Measurements from ENCODE around the gene EPHB1.
"Not testable (repeated sequence)": the region's sequence is repeated elsewhere in the genome, so short reads cannot be mapped to it uniquely, and the experiment has no call there.

EPHB1 gene

GRCh38 chr3:134965865-134966481 is 170.9 kb downstream of the EPHB1 start:
- no peak overlapping the region for H3K9ac ChIP-seq (ENCODE audit: low read length)
- H3K9me3 ChIP-seq (ENCODE audit: control insufficient read depth, low read length) = no peaks in the 10 kb centered on the region
- H3K36me3 ChIP-seq (ENCODE audit: control insufficient read depth, insufficient read depth, low read length, severe bottlenecking) = no peaks in the 10 kb centered on the region
- H3K4me1 ChIP-seq (ENCODE audit: control insufficient read depth, insufficient read depth, low read length) = no peaks in the 10 kb centered on the region
- no peaks in the 10 kb centered on the region for H3K27me3 ChIP-seq (replicated peaks; ENCODE audit: control insufficient read depth, insufficient read depth, low read length)
- H3K4me3 ChIP-seq (ENCODE audit: low read length) = no peak overlapping the region
- no peak for DNase-seq (ENCODE audit: low read depth)

- H3K27me3 ChIP-seq (replicated peaks; ENCODE audit: control insufficient read depth, insufficient read depth, low read length) = no peaks in the 10 kb centered on the region
- no peak for DNase-seq (ENCODE audit: low read depth)
- no peaks in the 10 kb centered on the region for H3K9me3 ChIP-seq (ENCODE audit: control insufficient read depth, low read length)
- no peak overlapping the region for H3K4me3 ChIP-seq (ENCODE audit: low read length)
- no peaks in the 10 kb centered on the region for H3K36me3 ChIP-seq (ENCODE audit: control insufficient read depth, insufficient read depth, low read length, severe bottlenecking)
- H3K9ac ChIP-seq (ENCODE audit: low read length) = no peak overlapping the region
- no peaks in the 10 kb centered on the region for H3K4me1 ChIP-seq (ENCODE audit: control insufficient read depth, insufficient read depth, low read length)
Observed at GRCh38 chr3:134970895-134971294, 175.8 kb downstream of the EPHB1 start.

- no peak overlapping the region for H3K9ac ChIP-seq (ENCODE audit: low read length)
- no peak for DNase-seq (ENCODE audit: low read depth)
- no peaks in the 10 kb centered on the region for H3K4me1 ChIP-seq (ENCODE audit: control insufficient read depth, insufficient read depth, low read length)
- H3K4me3 ChIP-seq (ENCODE audit: low read length) = no peak overlapping the region
- H3K27me3 ChIP-seq (replicated peaks; ENCODE audit: control insufficient read depth, insufficient read depth, low read length) = no peaks in the 10 kb centered on the region
- H3K9me3 ChIP-seq (ENCODE audit: control insufficient read depth, low read length) = no peaks in the 10 kb centered on the region
- H3K36me3 ChIP-seq (ENCODE audit: control insufficient read depth, insufficient read depth, low read length, severe bottlenecking) = no peaks in the 10 kb centered on the region
Observed at GRCh38 chr3:134971306-134971705, 176.2 kb downstream of the EPHB1 start.

- H3K9me3 ChIP-seq (ENCODE audit: control insufficient read depth, low read length); H3K9ac ChIP-seq (ENCODE audit: low read length); H3K36me3 ChIP-seq (ENCODE audit: control insufficient read depth, insufficient read depth, low read length, severe bottlenecking); H3K4me1 ChIP-seq (ENCODE audit: control insufficient read depth, insufficient read depth, low read length); H3K27me3 ChIP-seq (replicated peaks; ENCODE audit: control insufficient read depth, insufficient read depth, low read length); DNase-seq (ENCODE audit: low read depth); H3K4me3 ChIP-seq (ENCODE audit: low read length): not testable (repeated sequence)
Observed at GRCh38 chr3:134971907-134972306, 176.8 kb downstream of the EPHB1 start.

GRCh38 chr3:134972836-134973455 is 177.9 kb downstream of the EPHB1 start:
- H3K4me3 ChIP-seq (ENCODE audit: low read length) = no peak overlapping the region
- DNase-seq (ENCODE audit: low read depth) = no peak
- no peaks in the 10 kb centered on the region for H3K36me3 ChIP-seq (ENCODE audit: control insufficient read depth, insufficient read depth, low read length, severe bottlenecking)
- H3K4me1 ChIP-seq (ENCODE audit: control insufficient read depth, insufficient read depth, low read length) = no peaks in the 10 kb centered on the region
- no peaks in the 10 kb centered on the region for H3K27me3 ChIP-seq (replicated peaks; ENCODE audit: control insufficient read depth, insufficient read depth, low read length)
- H3K9me3 ChIP-seq (ENCODE audit: control insufficient read depth, low read length) = no peaks in the 10 kb centered on the region
- no peak overlapping the region for H3K9ac ChIP-seq (ENCODE audit: low read length)

GRCh38 chr3:134974624-134975023 is 179.6 kb downstream of the EPHB1 start:
- no peak overlapping the region for H3K9ac ChIP-seq (ENCODE audit: low read length)
- H3K4me1 ChIP-seq (ENCODE audit: control insufficient read depth, insufficient read depth, low read length) = no peaks in the 10 kb centered on the region
- H3K9me3 ChIP-seq (ENCODE audit: control insufficient read depth, low read length) = no peaks in the 10 kb centered on the region
- H3K27me3 ChIP-seq (replicated peaks; ENCODE audit: control insufficient read depth, insufficient read depth, low read length) = no peaks in the 10 kb centered on the region
- H3K36me3 ChIP-seq (ENCODE audit: control insufficient read depth, insufficient read depth, low read length, severe bottlenecking) = no peaks in the 10 kb centered on the region
- no peak for DNase-seq (ENCODE audit: low read depth)
- H3K4me3 ChIP-seq (ENCODE audit: low read length) = no peak overlapping the region

- DNase-seq (ENCODE audit: low read depth) = no peak
- Histone ChIP-seq H3K9me3 (ENCODE audit: control insufficient read depth, low read length) (no peaks in the 10 kb centered on the region), H3K9ac (ENCODE audit: low read length) (no peak overlapping the region), H3K27me3 (replicated peaks; ENCODE audit: control insufficient read depth, insufficient read depth, low read length) (no peaks in the 10 kb centered on the region), H3K4me1 (ENCODE audit: control insufficient read depth, insufficient read depth, low read length) (no peaks in the 10 kb centered on the region), H3K4me3 (ENCODE audit: low read length) (no peak overlapping the region), H3K36me3 (ENCODE audit: control insufficient read depth, insufficient read depth, low read length, severe bottlenecking) (no peaks in the 10 kb centered on the region)
Observed at GRCh38 chr3:134976948-134977347, 181.9 kb downstream of the EPHB1 start.

- DNase-seq (ENCODE audit: low read depth) = no peak
- Histone ChIP-seq H3K9ac (ENCODE audit: low read length) (no peak overlapping the region), H3K9me3 (ENCODE audit: control insufficient read depth, low read length) (no peaks in the 10 kb centered on the region), H3K4me1 (ENCODE audit: control insufficient read depth, insufficient read depth, low read length) (no peaks in the 10 kb centered on the region), H3K36me3 (ENCODE audit: control insufficient read depth, insufficient read depth, low read length, severe bottlenecking) (no peaks in the 10 kb centered on the region), H3K27me3 (replicated peaks; ENCODE audit: control insufficient read depth, insufficient read depth, low read length) (no peaks in the 10 kb centered on the region), H3K4me3 (ENCODE audit: low read length) (no peak overlapping the region)
Observed at GRCh38 chr3:134978658-134979057, 183.6 kb downstream of the EPHB1 start.

GRCh38 chr3:134985864-134986715 is 191.0 kb downstream of the EPHB1 start:
- H3K9ac ChIP-seq (ENCODE audit: low read length) = no peak overlapping the region
- H3K27me3 ChIP-seq (replicated peaks; ENCODE audit: control insufficient read depth, insufficient read depth, low read length) = no peaks in the 10 kb centered on the region
- no peak overlapping the region for H3K4me3 ChIP-seq (ENCODE audit: low read length)
- no peak for DNase-seq (ENCODE audit: low read depth)
- H3K36me3 ChIP-seq (ENCODE audit: control insufficient read depth, insufficient read depth, low read length, severe bottlenecking) = no peaks in the 10 kb centered on the region
- H3K4me1 ChIP-seq (ENCODE audit: control insufficient read depth, insufficient read depth, low read length) = peaks cover 10% of the 10 kb centered on the region
- H3K9me3 ChIP-seq (ENCODE audit: control insufficient read depth, low read length) = no peaks in the 10 kb centered on the region

- H3K4me1 ChIP-seq (ENCODE audit: control insufficient read depth, insufficient read depth, low read length) = peaks cover 10% of the 10 kb centered on the region
- DNase-seq (ENCODE audit: low read depth) = no peak
- no peak overlapping the region for H3K9ac ChIP-seq (ENCODE audit: low read length)
- H3K27me3 ChIP-seq (replicated peaks; ENCODE audit: control insufficient read depth, insufficient read depth, low read length) = no peaks in the 10 kb centered on the region
- H3K36me3 ChIP-seq (ENCODE audit: control insufficient read depth, insufficient read depth, low read length, severe bottlenecking) = no peaks in the 10 kb centered on the region
- no peaks in the 10 kb centered on the region for H3K9me3 ChIP-seq (ENCODE audit: control insufficient read depth, low read length)
- H3K4me3 ChIP-seq (ENCODE audit: low read length) = no peak overlapping the region
Observed at GRCh38 chr3:134988666-134989065, 193.6 kb downstream of the EPHB1 start.

- H3K9ac ChIP-seq (ENCODE audit: low read length) = no peak overlapping the region
- no peaks in the 10 kb centered on the region for H3K27me3 ChIP-seq (replicated peaks; ENCODE audit: control insufficient read depth, insufficient read depth, low read length)
- peaks cover 3% of the 10 kb centered on the region for H3K4me1 ChIP-seq (ENCODE audit: control insufficient read depth, insufficient read depth, low read length)
- no peaks in the 10 kb centered on the region for H3K9me3 ChIP-seq (ENCODE audit: control insufficient read depth, low read length)
- DNase-seq (ENCODE audit: low read depth) = no peak
- no peak overlapping the region for H3K4me3 ChIP-seq (ENCODE audit: low read length)
- no peaks in the 10 kb centered on the region for H3K36me3 ChIP-seq (ENCODE audit: control insufficient read depth, insufficient read depth, low read length, severe bottlenecking)
Observed at GRCh38 chr3:134991003-134991402, 195.9 kb downstream of the EPHB1 start.

Data from adipocyte (in vitro differentiated cells).